ENCODE measurements around the gene HDAC4. TPM values are rescaled to one million over a fixed set of nuclear protein-coding genes. Genes with fewer than 3 reads are reported as not detected.

The HDAC4 gene
- total and polyA plus RNA-seq, 2 experiments from 2014 or later = 9.3 to 10.8 TPM

DNA sequence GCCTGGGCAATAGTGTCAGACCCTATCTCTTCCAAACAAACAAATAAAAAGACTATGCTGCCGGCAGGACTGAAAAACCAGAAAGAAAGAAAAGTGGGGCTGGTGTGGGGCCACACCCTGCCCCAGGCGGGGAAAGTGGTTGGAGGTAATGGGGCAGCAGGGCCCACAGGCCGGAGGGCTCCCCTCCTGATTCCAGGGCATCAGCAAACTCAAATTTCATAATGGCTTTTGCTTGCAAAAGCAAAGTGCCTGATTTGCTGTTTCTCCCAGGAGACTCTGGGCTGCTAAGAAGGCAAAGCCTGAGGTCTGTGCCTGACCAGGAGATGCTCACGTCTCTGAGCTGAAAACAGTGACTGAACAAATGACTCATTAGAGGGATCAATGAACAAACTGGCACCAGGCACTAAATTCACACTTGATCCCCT, 121.9 kb downstream of the HDAC4 start:
- whole genome bisulfite sequencing (ENCODE audit: low lambda C conversion rate, missing lambda C conversion rate) = 55% methylated on average over 4 of the region's 4 CpGs

DNA sequence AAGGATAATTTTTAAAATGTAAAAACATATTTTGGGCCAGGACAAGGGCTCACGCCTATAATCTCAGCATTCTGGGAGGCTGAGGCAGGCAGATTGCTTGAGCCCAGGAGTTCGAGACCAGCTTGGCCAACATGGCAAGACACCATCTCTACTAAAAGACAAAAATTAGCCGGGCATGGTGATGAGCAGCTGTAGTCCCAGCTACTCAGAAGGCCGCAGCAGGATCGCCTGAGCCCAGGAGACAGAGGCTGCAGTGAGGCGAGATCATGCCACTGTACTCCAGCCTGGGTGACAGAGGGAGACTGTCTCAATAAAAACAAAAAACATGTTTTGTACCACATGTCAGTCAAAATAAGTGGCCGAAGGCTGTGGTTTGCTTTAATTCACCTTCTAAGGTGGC, 122.5 kb downstream of the HDAC4 start:
- peak overlapping the region; percentile 56 for H3K27ac ChIP-seq
- peaks cover 30% of the 10 kb centered on the region for H3K4me1 ChIP-seq (ENCODE audit: insufficient read depth)
- H3K9me2 ChIP-seq (replicated peaks; ENCODE audit: insufficient read depth) = no peaks in the 10 kb centered on the region
- peaks cover 7% of the 10 kb centered on the region for H4K20me1 ChIP-seq (ENCODE audit: insufficient read depth, poor library complexity, severe bottlenecking)
- TF ChIP-seq EZH2phosphoT487 (IDR thresholded peaks at IDR 0.05; ENCODE audit: low read depth, severe bottlenecking, unreplicated experiment) (no peak), CTCF (IDR thresholded peaks at IDR 0.05; ENCODE audit: poor library complexity) (no peak), EZH2 (IDR thresholded peaks at IDR 0.05; ENCODE audit: borderline replicate concordance) (no peak)
- no peak for DNase-seq (ENCODE audit: low spot score)
- no peaks in the 10 kb centered on the region for H3K9me3 ChIP-seq (ENCODE audit: low read depth)
- no peak overlapping the region for H2AFZ ChIP-seq
- no peaks in the 10 kb centered on the region for H3K36me3 ChIP-seq (replicated peaks; ENCODE audit: insufficient read depth, low read depth)
- H3K79me2 ChIP-seq = peaks cover 66% of the 10 kb centered on the region
- H3K27me3 ChIP-seq = no peaks in the 10 kb centered on the region
- H3K4me2 ChIP-seq = no peak overlapping the region
- no peak overlapping the region for H3K4me3 ChIP-seq
- 96% methylated on average over 7 of the region's 7 CpGs for WGBS (ENCODE audit: low lambda C conversion rate, missing lambda C conversion rate)

More for the DNA sequence above, 121.9 kb downstream of the HDAC4 start:
- TF ChIP-seq CTCF (IDR thresholded peaks at IDR 0.05; ENCODE audit: poor library complexity) (no peak), EZH2 (IDR thresholded peaks at IDR 0.05; ENCODE audit: borderline replicate concordance) (no peak), EZH2phosphoT487 (IDR thresholded peaks at IDR 0.05; ENCODE audit: low read depth, severe bottlenecking, unreplicated experiment) (no peak)
- H3K4me3 ChIP-seq = no peak overlapping the region
- peaks cover 63% of the 10 kb centered on the region for H3K79me2 ChIP-seq
- H3K9me3 ChIP-seq (ENCODE audit: low read depth) = no peaks in the 10 kb centered on the region
- H3K4me1 ChIP-seq (ENCODE audit: insufficient read depth) = peaks cover 24% of the 10 kb centered on the region
- H2AFZ ChIP-seq = no peak overlapping the region
- H3K27me3 ChIP-seq = no peaks in the 10 kb centered on the region
- DNase-seq (ENCODE audit: low spot score) = no peak
- H3K4me2 ChIP-seq = no peak overlapping the region
- H3K36me3 ChIP-seq (replicated peaks; ENCODE audit: insufficient read depth, low read depth) = no peaks in the 10 kb centered on the region
- peaks cover 7% of the 10 kb centered on the region for H4K20me1 ChIP-seq (ENCODE audit: insufficient read depth, poor library complexity, severe bottlenecking)
- H3K27ac ChIP-seq = peak overlapping the region; percentile 56
- no peaks in the 10 kb centered on the region for H3K9me2 ChIP-seq (replicated peaks; ENCODE audit: insufficient read depth)

GRCh38 chr2:239277401-239278085, 123.3 kb downstream of the HDAC4 start:
- H3K9me2 ChIP-seq (replicated peaks; ENCODE audit: insufficient read depth) = no peaks in the 10 kb centered on the region
- H3K36me3 ChIP-seq (replicated peaks; ENCODE audit: insufficient read depth, low read depth) = no peaks in the 10 kb centered on the region
- H3K4me1 ChIP-seq (ENCODE audit: insufficient read depth) = peaks cover 32% of the 10 kb centered on the region
- no peak overlapping the region for H3K4me2 ChIP-seq
- TF ChIP-seq EZH2phosphoT487 (IDR thresholded peaks at IDR 0.05; ENCODE audit: low read depth, severe bottlenecking, unreplicated experiment) (no peak), EZH2 (IDR thresholded peaks at IDR 0.05; ENCODE audit: borderline replicate concordance) (no peak), CTCF (IDR thresholded peaks at IDR 0.05; ENCODE audit: poor library complexity) (no peak)
- no peak overlapping the region for H2AFZ ChIP-seq
- peaks cover 65% of the 10 kb centered on the region for H3K79me2 ChIP-seq
- H3K9me3 ChIP-seq (ENCODE audit: low read depth) = no peaks in the 10 kb centered on the region
- H4K20me1 ChIP-seq (ENCODE audit: insufficient read depth, poor library complexity, severe bottlenecking) = peaks cover 8% of the 10 kb centered on the region
- H3K27ac ChIP-seq = no peak overlapping the region
- 96% methylated on average over 27 of the region's 27 CpGs for WGBS (ENCODE audit: low lambda C conversion rate, missing lambda C conversion rate)
- H3K4me3 ChIP-seq = no peak overlapping the region
- DNase-seq (ENCODE audit: low spot score) = no peak
- no peaks in the 10 kb centered on the region for H3K27me3 ChIP-seq
